Activated naive CD4-positive, alpha-beta T cell treated with anti-CD3 and anti-CD28 coated beads for 36 hours (primary cell): ENCODE results near the gene PCGF2. TPM values are rescaled to one million over a fixed set of nuclear protein-coding genes. Genes with fewer than 3 reads are reported as not detected.

Experiments used
- CTCF ChIA-PET: fragments of 350-600 bp; sonication (Branson Sonifier 250); formaldehyde crosslinking; loops from one replicate; lab custom pipeline; 2021; ENCODE audit warnings: antibody characterized with exemption; lab: Charles Lee
- DNase-seq: peaks from one replicate; pipeline ENCODE4 v3.0.0-alpha.2; 2020
- H3K27ac Mint-ChIP-seq: one replicate; pipeline ENCODE4 v1.8.0; 2021; ENCODE audit warnings: mild to moderate bottlenecking, mixed read lengths
- H3K27me3 Mint-ChIP-seq: one replicate; pipeline ENCODE4 v1.8.0; 2021; ENCODE audit warnings: low read depth, mixed read lengths
- H3K36me3 Mint-ChIP-seq: one replicate; pipeline ENCODE4 v1.8.0; 2021; ENCODE audit warnings: low read depth, mixed read lengths
- H3K4me1 Mint-ChIP-seq: one replicate; pipeline ENCODE4 v1.8.0; 2021; ENCODE audit warnings: low read depth, mixed read lengths
- H3K4me3 Mint-ChIP-seq: one replicate; pipeline ENCODE4 v1.8.0; 2021; ENCODE audit warnings: mild to moderate bottlenecking, moderate library complexity, mixed read lengths
- H3K9me3 Mint-ChIP-seq: one replicate; pipeline ENCODE4 v1.8.0; 2021; ENCODE audit warnings: mixed read lengths
- intact Hi-C: fragments of 100-400 bp; cut with micrococcal nuclease; formaldehyde crosslinking; loops from one replicate; pipeline ENCODE4 v1.15.1; 2023
- total RNA-seq, 2 experiments: library from RNA; stranded (reverse); gene quantifications; one replicate each; pipeline ENCODE4 v1.2.3, GENCODE V29; 2021

Gene PCGF2
- total RNA-seq, 2 experiments from 2014 or later, result 1.2 TPM

GRCh38 chr17:38742411-38743308 lies 5.5 kb downstream of the PCGF2 start:
- H3K9me3 Mint-ChIP-seq, result no peaks in the 10 kb centered on the region
- DNase-seq, result no peak
- H3K4me3 Mint-ChIP-seq, result no peak overlapping the region
- peaks cover 11% of the 10 kb centered on the region for H3K4me1 Mint-ChIP-seq
- CTCF ChIA-PET, result interaction anchor here (0.9 kb wide), 1 partner anchor 75 kb away, joined by 3 read pairs; no protein-coding TSS in a partner anchor
- intact Hi-C loops, result no loop called here
- H3K27ac Mint-ChIP-seq, result no peak overlapping the region
- H3K27me3 Mint-ChIP-seq, result peaks cover 24% of the 10 kb centered on the region
- no peaks in the 10 kb centered on the region for H3K36me3 Mint-ChIP-seq

GRCh38 chr17:38741921-38742410 lies 6.2 kb downstream of the PCGF2 start:
- Mint-ChIP-seq H3K27ac (no peak overlapping the region), H3K4me1 (peaks cover 11% of the 10 kb centered on the region), H3K27me3 (peaks cover 23% of the 10 kb centered on the region), H3K9me3 (no peaks in the 10 kb centered on the region), H3K36me3 (no peaks in the 10 kb centered on the region), H3K4me3 (no peak overlapping the region)
- no peak for DNase-seq
- intact Hi-C loops, result no loop called here
- CTCF ChIA-PET, result interaction anchor here (0.6 to 0.9 kb wide), 2 partner anchors 74 to 427 kb away, joined by 3 read pairs; no protein-coding TSS in a partner anchor

- Mint-ChIP-seq H3K4me3 (no peak overlapping the region), H3K4me1 (peaks cover 6% of the 10 kb centered on the region), H3K27ac (no peak overlapping the region), H3K27me3 (peaks cover 18% of the 10 kb centered on the region), H3K9me3 (no peaks in the 10 kb centered on the region), H3K36me3 (no peaks in the 10 kb centered on the region)
- DNase-seq, result no peak
- intact Hi-C loops, result no loop called here
- CTCF ChIA-PET, result interaction anchor here (0.6 to 0.9 kb wide), 2 partner anchors 74 to 427 kb away, joined by 3 read pairs; no protein-coding TSS in a partner anchor
These were observed 6.7 kb downstream of the PCGF2 start for GRCh38 chr17:38741461-38741860.

- Mint-ChIP-seq H3K9me3 (no peaks in the 10 kb centered on the region), H3K4me1 (peaks cover under 1% of the 10 kb centered on the region), H3K27me3 (peaks cover 12% of the 10 kb centered on the region), H3K4me3 (no peak overlapping the region), H3K27ac (no peak overlapping the region), H3K36me3 (no peaks in the 10 kb centered on the region)
- CTCF ChIA-PET, result no interaction called here
- intact Hi-C loops, result no loop called here
- no peak for DNase-seq
These were observed 7.3 kb downstream of the PCGF2 start for GRCh38 chr17:38740806-38741205.

- Mint-ChIP-seq H3K4me1 (peaks cover 5% of the 10 kb centered on the region), H3K36me3 (no peaks in the 10 kb centered on the region), H3K27ac (no peak overlapping the region), H3K27me3 (peaks cover 8% of the 10 kb centered on the region), H3K4me3 (no peak overlapping the region), H3K9me3 (no peaks in the 10 kb centered on the region)
- no peak for DNase-seq
- intact Hi-C loops, result no loop called here
- CTCF ChIA-PET, result interaction anchor here (1.0 kb wide), 1 partner anchor 63 kb away, joined by 3 read pairs; no protein-coding TSS in a partner anchor
These were observed 8.1 kb downstream of the PCGF2 start for GRCh38 chr17:38740044-38740443.

GRCh38 chr17:38739305-38739704 lies 8.8 kb downstream of the PCGF2 start:
- Mint-ChIP-seq H3K4me1 (peaks cover 13% of the 10 kb centered on the region), H3K36me3 (no peaks in the 10 kb centered on the region), H3K4me3 (no peak overlapping the region), H3K27ac (no peak overlapping the region), H3K27me3 (peaks cover 2% of the 10 kb centered on the region), H3K9me3 (no peaks in the 10 kb centered on the region)
- intact Hi-C loops, result no loop called here
- CTCF ChIA-PET, result interaction anchor here (1.0 kb wide), 1 partner anchor 63 kb away, joined by 3 read pairs; no protein-coding TSS in a partner anchor
- DNase-seq, result no peak

- CTCF ChIA-PET, result interaction anchor here (4.8 kb wide), 1 partner anchor 61 kb away, joined by 60 read pairs; no protein-coding TSS in a partner anchor
- no peak for DNase-seq
- intact Hi-C loops, result no loop called here
- Mint-ChIP-seq H3K36me3 (peaks cover under 1% of the 10 kb centered on the region), H3K4me1 (peaks cover 19% of the 10 kb centered on the region), H3K27ac (no peak overlapping the region), H3K4me3 (no peak overlapping the region), H3K9me3 (no peaks in the 10 kb centered on the region), H3K27me3 (peaks cover 2% of the 10 kb centered on the region)
These were observed 9.4 kb downstream of the PCGF2 start for GRCh38 chr17:38738686-38739085.

- Mint-ChIP-seq H3K36me3 (peaks cover 3% of the 10 kb centered on the region), H3K27me3 (peaks cover 2% of the 10 kb centered on the region), H3K4me3 (no peak overlapping the region), H3K27ac (no peak overlapping the region), H3K4me1 (peaks cover 23% of the 10 kb centered on the region), H3K9me3 (no peaks in the 10 kb centered on the region)
- intact Hi-C loops, result no loop called here
- CTCF ChIA-PET, result interaction anchor here (4.8 kb wide), 1 partner anchor 61 kb away, joined by 60 read pairs; no protein-coding TSS in a partner anchor
- no peak for DNase-seq
These were observed 10.0 kb downstream of the PCGF2 start for GRCh38 chr17:38738007-38738662.

- intact Hi-C loops, result loop anchor here (1.0 to 2.0 kb wide), 2 partner anchors 58 to 177 kb away; no protein-coding TSS in a partner anchor
- Mint-ChIP-seq H3K27ac (peak overlapping the region; percentile 37), H3K4me3 (no peak overlapping the region), H3K9me3 (no peaks in the 10 kb centered on the region), H3K4me1 (peaks cover 47% of the 10 kb centered on the region), H3K27me3 (no peaks in the 10 kb centered on the region), H3K36me3 (peaks cover 11% of the 10 kb centered on the region)
- DNase-seq, result peak; percentile 77
- CTCF ChIA-PET, result interaction anchor here (0.6 to 4.8 kb wide), 31 partner anchors 9 to 177 kb away, joined by 3 to 60 read pairs (median 4); partner anchors contain the start of genes EPOP, MLLT6 and PSMB3
These were observed 12.8 kb downstream of the PCGF2 start for GRCh38 chr17:38735161-38735997.

GRCh38 chr17:38733982-38734973 lies 13.9 kb downstream of the PCGF2 start:
- Mint-ChIP-seq H3K9me3 (no peaks in the 10 kb centered on the region), H3K4me3 (no peak overlapping the region), H3K4me1 (peaks cover 49% of the 10 kb centered on the region), H3K36me3 (peaks cover 11% of the 10 kb centered on the region), H3K27ac (peak overlapping the region; percentile 79), H3K27me3 (no peaks in the 10 kb centered on the region)
- DNase-seq, result peak; percentile 58
- intact Hi-C loops, result loop anchor here (2.0 to 5.0 kb wide), 2 partner anchors 175 to 418 kb away; partner anchors contain the start of gene PLXDC1
- CTCF ChIA-PET, result interaction anchor here (0.6 to 4.8 kb wide), 29 partner anchors 8 to 680 kb away, joined by 3 to 60 read pairs (median 4); partner anchors contain the start of genes EPOP, MLLT6 and PSMB3
